SU-DHL-6 (cell line): ENCODE measurements around the gene ZMYM2.

ENCODE experiments used
- H2AFZ ChIP-seq: fragments of 200-600 bp; sonication (generic); 2 replicates; pipeline ENCODE4 v1.6.1; 2014; ENCODE audit warnings: low read depth, mild to moderate bottlenecking, moderate library complexity, mixed read lengths, antibody characterized with exemption, low read length; ENCODE audit not compliant: severe bottlenecking
- H3F3A ChIP-seq: fragments of 200-600 bp; shearing (Covaris generic); 2 replicates; pipeline ENCODE4 v1.6.0; 2016; ENCODE audit warnings: antibody characterized with exemption, mild to moderate bottlenecking; ENCODE audit not compliant: insufficient read depth
- H3K27ac ChIP-seq: fragments of 200-600 bp; sonication (generic); 2 replicates; pipeline ENCODE4 v1.5.1; 2016; ENCODE audit warnings: low read depth, mild to moderate bottlenecking, low read length, moderate library complexity, mixed read lengths
- H3K27me3 ChIP-seq: fragments of 200-600 bp; sonication (generic), shearing (Covaris generic); 2 replicates; pipeline ENCODE4 v1.6.0; 2014; ENCODE audit warnings: mild to moderate bottlenecking, low read length
- H3K36me3 ChIP-seq: fragments of 200-600 bp; sonication (generic); 2 replicates; pipeline ENCODE4 v1.6.1; 2014; ENCODE audit warnings: mild to moderate bottlenecking, low read length, mixed read lengths
- H3K4me2 ChIP-seq: fragments of 300-600, 200-600 bp; shearing (Covaris generic), sonication (generic); 2 replicates; pipeline ENCODE4 v1.6.0; 2014; ENCODE audit warnings: low read length, low read depth, mild to moderate bottlenecking; ENCODE audit not compliant: poor library complexity, severe bottlenecking
- H3K4me3 ChIP-seq: fragments of 200-600 bp; sonication (generic); 2 replicates; pipeline ENCODE4 v1.5.1; 2014; ENCODE audit warnings: antibody characterized with exemption, low read length, mild to moderate bottlenecking, mixed read lengths; ENCODE audit not compliant: insufficient read depth, poor library complexity, severe bottlenecking
- H3K79me2 ChIP-seq: fragments of 200-600 bp; sonication (generic); 2 replicates; pipeline ENCODE4 v1.6.1; 2014; ENCODE audit warnings: mild to moderate bottlenecking, low read length, moderate library complexity; ENCODE audit not compliant: insufficient read depth
- H3K9ac ChIP-seq: fragments of 200-600 bp; sonication (generic); 2 replicates; pipeline ENCODE4 v1.7.0; 2014; ENCODE audit warnings: mild to moderate bottlenecking, low read length
- H3K9me2 ChIP-seq: fragments of 200-600 bp; sonication (generic); replicated peaks from 2 replicates; pipeline ENCODE4 v1.6.1; 2014; ENCODE audit warnings: low read length; ENCODE audit not compliant: insufficient read depth
- H3K9me3 ChIP-seq: fragments of 200-600 bp; sonication (generic); 2 replicates; pipeline ENCODE4 v1.6.1; 2014; ENCODE audit warnings: low read length, mixed read lengths; ENCODE audit not compliant: insufficient read depth
- H4K20me1 ChIP-seq: fragments of 200-600 bp; sonication (generic); 2 replicates; pipeline ENCODE4 v1.6.1; 2014; ENCODE audit warnings: low read depth, mild to moderate bottlenecking, antibody characterized with exemption, low read length, moderate library complexity, mixed read lengths
- CTCF ChIP-seq: fragments of 200-600 bp; sonication (generic); IDR thresholded peaks from one replicate; pipeline ENCODE4 v1.5.1; 2017; ENCODE audit warnings: antibody characterized with exemption, mild to moderate bottlenecking, low read length, moderate library complexity; ENCODE audit not compliant: insufficient read depth, poor library complexity, severe bottlenecking
- EZH2phosphoT487 ChIP-seq: fragments of 200-600 bp; sonication (generic), shearing (Covaris generic); conservative IDR thresholded peaks from 2 replicates; pipeline ENCODE4 v1.6.1; 2018; ENCODE audit warnings: mild to moderate bottlenecking, antibody characterized with exemption, low read length, moderate library complexity, mixed read lengths

Gene ZMYM2

DNA sequence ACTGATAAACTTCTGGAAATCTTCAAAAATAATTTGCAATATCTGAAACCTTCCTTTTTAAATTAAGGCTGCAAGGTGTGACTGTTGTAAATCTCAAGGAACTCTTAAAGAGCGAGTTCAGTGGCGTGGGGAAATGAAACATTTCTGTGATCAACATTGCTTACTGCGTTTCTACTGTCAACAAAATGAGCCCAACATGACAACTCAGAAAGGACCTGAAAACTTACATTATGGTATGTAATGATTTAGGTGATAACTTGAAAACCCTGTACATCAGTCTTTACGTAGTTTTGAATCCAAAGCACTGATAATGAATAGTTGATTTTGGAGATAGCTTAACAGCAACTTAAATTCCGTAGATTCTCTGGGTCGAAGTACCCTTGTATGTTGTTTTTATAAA is 92.8 kb downstream of the ZMYM2 start:
- H3K4me3 ChIP-seq, result no peak overlapping the region
- H3K79me2 ChIP-seq, result no peaks in the 10 kb centered on the region
- TF ChIP-seq EZH2phosphoT487, result no peak
- TF ChIP-seq CTCF, result no peak
- no peaks in the 10 kb centered on the region for H4K20me1 ChIP-seq
- no peaks in the 10 kb centered on the region for H3K9me2 ChIP-seq
- no peaks in the 10 kb centered on the region for H3K9me3 ChIP-seq
- H3K4me2 ChIP-seq, result no peak overlapping the region
- H3K27ac ChIP-seq, result no peak overlapping the region
- peaks cover 19% of the 10 kb centered on the region for H3K36me3 ChIP-seq
- no peaks in the 10 kb centered on the region for H3K27me3 ChIP-seq
- no peak overlapping the region for H3K9ac ChIP-seq
- H2AFZ ChIP-seq, result no peak overlapping the region
- H3F3A ChIP-seq, result 0 out of 2 replicates have a peak, but pooled peaks cover 4% of the 10 kb centered on the region

- H2AFZ ChIP-seq, result no peak overlapping the region
- no peaks in the 10 kb centered on the region for H3K79me2 ChIP-seq
- no peak overlapping the region for H3K4me3 ChIP-seq
- H3K9ac ChIP-seq, result no peak overlapping the region
- TF ChIP-seq EZH2phosphoT487 (no peak), CTCF (no peak)
- no peaks in the 10 kb centered on the region for H3F3A ChIP-seq
- no peaks in the 10 kb centered on the region for H3K9me2 ChIP-seq
- H3K27me3 ChIP-seq, result no peaks in the 10 kb centered on the region
- H4K20me1 ChIP-seq, result no peaks in the 10 kb centered on the region
- H3K27ac ChIP-seq, result no peak overlapping the region
- no peak overlapping the region for H3K4me2 ChIP-seq
- peaks cover 10% of the 10 kb centered on the region for H3K36me3 ChIP-seq
- H3K9me3 ChIP-seq, result no peaks in the 10 kb centered on the region
Measured at GRCh38 chr13:20053016-20053415, 94.5 kb downstream of the ZMYM2 start.

DNA sequence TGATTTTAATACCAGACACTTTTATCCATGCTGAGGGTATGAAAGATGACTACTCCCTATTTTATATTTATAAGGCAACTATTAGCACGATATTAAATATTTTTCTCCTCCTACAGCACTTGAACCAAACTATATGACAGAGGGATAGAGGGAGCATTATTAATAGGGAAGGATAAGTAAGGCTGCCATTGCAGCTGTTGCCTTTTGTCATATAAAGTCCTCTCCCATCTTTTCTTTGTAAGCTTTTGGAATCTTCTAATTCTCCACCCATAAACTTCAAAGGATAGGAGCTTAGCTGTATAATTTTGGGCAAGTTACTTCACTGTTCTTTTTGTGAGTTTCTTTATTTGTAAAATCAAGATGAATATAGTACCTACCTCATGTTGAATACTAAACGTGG is 95.4 kb downstream of the ZMYM2 start:
- no peak overlapping the region for H3K4me3 ChIP-seq
- no peaks in the 10 kb centered on the region for H3K27me3 ChIP-seq
- H3K79me2 ChIP-seq, result no peaks in the 10 kb centered on the region
- no peaks in the 10 kb centered on the region for H4K20me1 ChIP-seq
- H3K36me3 ChIP-seq, result peaks cover 18% of the 10 kb centered on the region
- no peak overlapping the region for H3K27ac ChIP-seq
- H3K4me2 ChIP-seq, result no peak overlapping the region
- TF ChIP-seq CTCF, result no peak
- TF ChIP-seq EZH2phosphoT487, result no peak
- H2AFZ ChIP-seq, result no peak overlapping the region
- H3F3A ChIP-seq, result no peaks in the 10 kb centered on the region
- H3K9me2 ChIP-seq, result no peaks in the 10 kb centered on the region
- no peaks in the 10 kb centered on the region for H3K9me3 ChIP-seq
- H3K9ac ChIP-seq, result no peak overlapping the region

DNA sequence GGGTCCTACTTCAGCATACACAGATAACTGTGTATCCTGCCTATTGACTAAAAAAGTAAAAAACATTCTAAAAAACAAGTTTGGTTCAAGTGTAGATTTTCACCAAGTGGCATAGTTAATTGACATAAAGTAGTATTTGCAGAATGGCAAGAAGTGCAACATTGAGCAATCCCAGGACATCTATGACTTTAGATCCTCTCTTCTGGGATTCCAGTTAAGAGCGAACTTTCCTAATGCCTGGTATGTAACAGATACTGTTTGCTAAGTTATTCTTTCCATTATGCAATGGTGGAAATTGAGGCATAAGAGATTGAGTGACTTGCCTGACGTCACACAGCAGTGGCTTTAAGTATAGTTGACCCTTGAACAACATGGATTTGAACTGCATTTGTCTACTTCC is 96.1 kb downstream of the ZMYM2 start:
- H3K4me3 ChIP-seq, result no peak overlapping the region
- no peaks in the 10 kb centered on the region for H3K79me2 ChIP-seq
- peaks cover 22% of the 10 kb centered on the region for H3K36me3 ChIP-seq
- no peak overlapping the region for H3K9ac ChIP-seq
- H3K27me3 ChIP-seq, result no peaks in the 10 kb centered on the region
- H4K20me1 ChIP-seq, result no peaks in the 10 kb centered on the region
- H2AFZ ChIP-seq, result no peak overlapping the region
- no peaks in the 10 kb centered on the region for H3F3A ChIP-seq
- H3K9me3 ChIP-seq, result no peaks in the 10 kb centered on the region
- H3K4me2 ChIP-seq, result no peak overlapping the region
- no peaks in the 10 kb centered on the region for H3K9me2 ChIP-seq
- TF ChIP-seq CTCF, result no peak
- TF ChIP-seq EZH2phosphoT487, result no peak
- no peak overlapping the region for H3K27ac ChIP-seq
